Fibroblast of skin of right quadriceps (primary cell): ENCODE measurements around the gene NF1.
"Not testable (repeated sequence)": the region's sequence is repeated elsewhere in the genome, so short reads cannot be mapped to it uniquely, and the experiment has no call there.

Experiments
- DNase-seq: peaks from one replicate; pipeline ENCODE4 v3.0.0-alpha.2; 2013

Gene NF1

GRCh38 chr17:31134576-31134975, 39.8 kb downstream of the NF1 start:
- DNase-seq, result peak; percentile 39

GRCh38 chr17:31136319-31136718, 41.5 kb downstream of the NF1 start:
- DNase-seq, result no peak

GRCh38 chr17:31140111-31140510, 45.3 kb downstream of the NF1 start:
- DNase-seq, result no peak

- DNase-seq, result no peak
Observed at GRCh38 chr17:31144428-31144827, 49.7 kb downstream of the NF1 start.

- no peak for DNase-seq
Observed at GRCh38 chr17:31144836-31145235, 50.1 kb downstream of the NF1 start.

GRCh38 chr17:31147507-31148202, 52.9 kb downstream of the NF1 start:
- no peak for DNase-seq

- no peak for DNase-seq
Observed at GRCh38 chr17:31148205-31148604, 53.4 kb downstream of the NF1 start.

GRCh38 chr17:31152271-31152670, 57.5 kb downstream of the NF1 start:
- no peak for DNase-seq

GRCh38 chr17:31155208-31155810, 60.5 kb downstream of the NF1 start:
- DNase-seq, result peak; percentile 68

GRCh38 chr17:31156326-31156725, 61.5 kb downstream of the NF1 start:
- peak; percentile 87 for DNase-seq

- DNase-seq, result not testable (repeated sequence)
Observed at GRCh38 chr17:31156864-31157263, 62.1 kb downstream of the NF1 start.

GRCh38 chr17:31158746-31159377, 64.1 kb downstream of the NF1 start:
- no peak for DNase-seq

- no peak for DNase-seq
Observed at GRCh38 chr17:31163091-31163781, 68.5 kb downstream of the NF1 start.

- DNase-seq, result no peak
Observed at GRCh38 chr17:31167111-31167510, 72.3 kb downstream of the NF1 start.

- DNase-seq, result peak; percentile 50
Observed at GRCh38 chr17:31171701-31172100, 76.9 kb downstream of the NF1 start.

- no peak for DNase-seq
Observed at GRCh38 chr17:31172388-31172787, 77.6 kb downstream of the NF1 start.

- DNase-seq, result no peak
Observed at GRCh38 chr17:31174215-31174614, 79.4 kb downstream of the NF1 start.

- no peak for DNase-seq
Observed at GRCh38 chr17:31175237-31175636, 80.5 kb downstream of the NF1 start.

- DNase-seq, result not testable (repeated sequence)
Observed at GRCh38 chr17:31176143-31176542, 81.4 kb downstream of the NF1 start.

GRCh38 chr17:31178951-31179350, 84.2 kb downstream of the NF1 start:
- DNase-seq, result not testable (repeated sequence)

GRCh38 chr17:31195305-31195704, 100.5 kb downstream of the NF1 start:
- no peak for DNase-seq

GRCh38 chr17:31198026-31198425, 103.2 kb downstream of the NF1 start:
- DNase-seq, result peak; percentile 34

GRCh38 chr17:31198666-31199065, 103.9 kb downstream of the NF1 start:
- DNase-seq, result peak; percentile 46

- peak; percentile 6 for DNase-seq
Observed at GRCh38 chr17:31200287-31200686, 105.5 kb downstream of the NF1 start.
